ENCODE measurements around the gene MS4A13. TPM values are rescaled to one million over a fixed set of nuclear protein-coding genes. Genes with fewer than 3 reads are reported as not detected.
"Not testable (repeated sequence)": the region's sequence is repeated elsewhere in the genome, so short reads cannot be mapped to it uniquely, and the experiment has no call there.

The MS4A13 gene
- total RNA-seq, 1 donor: not detected

DNA sequence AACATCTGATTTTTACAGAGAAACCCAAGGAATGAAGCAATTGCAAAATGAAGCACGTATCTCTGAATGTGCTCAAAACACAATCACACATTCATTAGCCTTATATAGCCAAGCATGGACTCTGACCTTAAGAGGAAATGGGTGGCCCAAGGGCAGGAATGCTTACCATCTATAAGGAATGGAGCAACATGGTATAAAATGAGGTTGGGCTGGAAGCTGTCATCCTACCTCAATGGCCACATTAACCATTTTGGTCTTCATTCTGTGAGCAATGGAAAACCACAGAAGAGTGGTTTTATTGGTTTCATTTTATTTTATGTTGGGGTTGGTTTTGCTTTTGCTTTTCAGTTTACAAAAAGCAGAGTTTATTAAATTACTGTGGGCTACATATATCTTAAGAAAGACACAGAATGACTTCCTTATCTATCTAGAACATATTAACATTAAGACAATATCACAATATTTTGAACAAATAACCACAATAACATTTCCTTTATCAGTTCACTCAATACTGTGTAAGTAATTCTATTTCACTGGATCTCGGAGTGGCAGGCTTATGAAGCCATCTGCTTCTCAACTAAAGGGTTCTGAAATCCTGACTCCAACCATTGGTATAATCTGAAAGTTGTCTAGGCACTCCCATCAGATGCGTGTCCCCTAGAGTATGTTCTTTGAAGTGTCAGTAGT lies 10.8 kb upstream of the MS4A13 start:
- DNase-seq (ENCODE audit: low read depth): no peak
- TF ChIP-seq, protein P1, sequence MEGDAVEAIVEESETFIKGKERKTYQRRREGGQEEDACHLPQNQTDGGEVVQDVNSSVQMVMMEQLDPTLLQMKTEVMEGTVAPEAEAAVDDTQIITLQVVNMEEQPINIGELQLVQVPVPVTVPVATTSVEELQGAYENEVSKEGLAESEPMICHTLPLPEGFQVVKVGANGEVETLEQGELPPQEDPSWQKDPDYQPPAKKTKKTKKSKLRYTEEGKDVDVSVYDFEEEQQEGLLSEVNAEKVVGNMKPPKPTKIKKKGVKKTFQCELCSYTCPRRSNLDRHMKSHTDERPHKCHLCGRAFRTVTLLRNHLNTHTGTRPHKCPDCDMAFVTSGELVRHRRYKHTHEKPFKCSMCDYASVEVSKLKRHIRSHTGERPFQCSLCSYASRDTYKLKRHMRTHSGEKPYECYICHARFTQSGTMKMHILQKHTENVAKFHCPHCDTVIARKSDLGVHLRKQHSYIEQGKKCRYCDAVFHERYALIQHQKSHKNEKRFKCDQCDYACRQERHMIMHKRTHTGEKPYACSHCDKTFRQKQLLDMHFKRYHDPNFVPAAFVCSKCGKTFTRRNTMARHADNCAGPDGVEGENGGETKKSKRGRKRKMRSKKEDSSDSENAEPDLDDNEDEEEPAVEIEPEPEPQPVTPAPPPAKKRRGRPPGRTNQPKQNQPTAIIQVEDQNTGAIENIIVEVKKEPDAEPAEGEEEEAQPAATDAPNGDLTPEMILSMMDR (IDR thresholded peaks at IDR 0.05; ENCODE audit: insufficient read depth, low read depth, low read length): no peak
- no peak overlapping the region for H3K4me3 ChIP-seq (ENCODE audit: low read depth, low read length)

DNA sequence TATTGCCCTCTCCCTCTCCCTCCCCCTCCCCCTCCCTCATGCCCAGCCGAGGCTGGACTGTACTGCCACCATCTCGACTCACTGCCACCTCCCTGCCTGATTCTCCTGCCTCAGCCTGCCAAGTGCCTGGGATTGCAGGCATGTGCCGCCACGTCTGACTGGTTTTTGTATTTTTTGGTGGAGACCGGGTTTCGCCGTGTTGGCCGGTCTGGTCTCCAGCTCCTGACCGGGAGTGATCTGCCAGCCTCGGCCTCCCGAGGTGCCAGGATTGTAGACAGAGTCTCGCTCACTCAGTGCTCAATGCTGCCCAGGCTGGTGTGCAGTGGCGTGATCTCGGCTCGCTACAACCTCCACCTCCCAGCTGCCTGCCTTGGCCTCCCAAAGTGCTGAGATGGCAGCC lies 5.6 kb upstream of the MS4A13 start:
- not testable (repeated sequence) for H3K4me3 ChIP-seq (ENCODE audit: low read depth, low read length); DNase-seq (ENCODE audit: low read depth)

DNA sequence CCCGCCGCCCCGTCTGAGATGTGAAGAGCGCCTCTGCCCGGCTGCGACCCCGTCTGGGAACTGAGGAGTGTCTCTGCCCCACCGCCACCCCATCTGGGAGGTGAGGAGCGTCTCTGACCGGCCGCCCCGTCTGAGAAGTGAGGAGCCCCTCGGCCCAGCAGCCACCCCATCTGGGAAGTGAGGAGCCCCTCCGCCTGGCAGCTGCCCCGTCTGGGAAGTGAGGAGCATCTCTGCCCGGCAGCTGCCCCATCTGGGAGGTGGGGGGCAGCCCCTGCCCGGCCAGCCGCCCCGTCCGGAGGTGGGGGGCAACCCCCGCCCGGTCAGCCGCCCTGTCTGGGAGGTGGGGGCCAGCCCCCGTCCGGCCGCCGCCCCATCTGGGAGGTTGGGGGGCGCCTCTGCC lies 5.0 kb upstream of the MS4A13 start:
- H3K4me3 ChIP-seq (ENCODE audit: low read depth, low read length); DNase-seq (ENCODE audit: low read depth): not testable (repeated sequence)

DNA sequence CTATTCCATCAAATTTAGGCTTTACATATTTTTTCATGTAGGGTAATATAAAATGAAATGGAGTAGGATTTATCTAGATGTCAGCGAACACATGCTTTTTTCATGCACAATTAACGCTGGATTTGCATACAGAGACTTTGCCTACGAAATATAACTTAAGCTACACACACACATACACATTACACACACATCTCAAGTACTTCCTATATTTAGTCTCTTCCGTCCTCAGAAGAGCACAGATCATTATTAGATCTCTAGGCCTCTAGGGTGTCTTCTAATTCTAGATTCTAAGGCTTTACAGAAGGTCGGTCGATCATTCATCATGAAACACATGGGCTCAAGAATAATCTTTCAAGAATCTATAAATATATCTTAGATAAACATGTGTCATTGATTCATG lies 3.8 kb upstream of the MS4A13 start:
- no peak overlapping the region for H3K4me3 ChIP-seq (ENCODE audit: low read depth, low read length)
- TF ChIP-seq, protein P1 (IDR thresholded peaks at IDR 0.05; ENCODE audit: insufficient read depth, low read depth, low read length): no peak
- DNase-seq (ENCODE audit: low read depth): no peak

DNA sequence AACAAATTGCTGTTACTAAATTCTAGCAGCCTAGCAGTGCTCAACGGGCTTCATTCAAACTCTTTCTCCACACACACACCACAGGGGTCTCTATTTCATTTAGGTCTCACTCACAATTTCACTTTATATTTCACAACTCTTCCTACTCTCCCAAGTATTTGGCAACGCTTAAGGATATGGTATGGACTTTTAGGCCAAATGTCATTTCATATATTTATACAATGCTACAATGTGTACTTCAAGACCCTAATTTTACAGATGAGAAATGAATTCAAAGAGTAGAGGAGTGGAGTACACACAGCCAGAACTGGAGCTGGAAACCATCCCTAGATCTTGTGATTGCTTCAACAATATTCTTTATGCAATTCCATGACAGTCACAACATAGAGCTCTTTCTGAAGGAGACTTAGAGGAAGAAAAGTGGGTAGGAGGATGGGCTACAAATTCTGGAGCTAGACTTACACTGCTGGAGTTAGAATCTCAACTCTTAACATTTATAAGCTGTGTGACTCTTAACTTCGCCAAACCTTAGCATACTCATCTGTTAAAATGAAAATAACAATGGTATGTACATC lies 2.5 kb upstream of the MS4A13 start:
- DNase-seq (ENCODE audit: low read depth): no peak
- TF ChIP-seq, protein P1 (IDR thresholded peaks at IDR 0.05; ENCODE audit: insufficient read depth, low read depth, low read length): no peak
- H3K4me3 ChIP-seq (ENCODE audit: low read depth, low read length): no peak overlapping the region

DNA sequence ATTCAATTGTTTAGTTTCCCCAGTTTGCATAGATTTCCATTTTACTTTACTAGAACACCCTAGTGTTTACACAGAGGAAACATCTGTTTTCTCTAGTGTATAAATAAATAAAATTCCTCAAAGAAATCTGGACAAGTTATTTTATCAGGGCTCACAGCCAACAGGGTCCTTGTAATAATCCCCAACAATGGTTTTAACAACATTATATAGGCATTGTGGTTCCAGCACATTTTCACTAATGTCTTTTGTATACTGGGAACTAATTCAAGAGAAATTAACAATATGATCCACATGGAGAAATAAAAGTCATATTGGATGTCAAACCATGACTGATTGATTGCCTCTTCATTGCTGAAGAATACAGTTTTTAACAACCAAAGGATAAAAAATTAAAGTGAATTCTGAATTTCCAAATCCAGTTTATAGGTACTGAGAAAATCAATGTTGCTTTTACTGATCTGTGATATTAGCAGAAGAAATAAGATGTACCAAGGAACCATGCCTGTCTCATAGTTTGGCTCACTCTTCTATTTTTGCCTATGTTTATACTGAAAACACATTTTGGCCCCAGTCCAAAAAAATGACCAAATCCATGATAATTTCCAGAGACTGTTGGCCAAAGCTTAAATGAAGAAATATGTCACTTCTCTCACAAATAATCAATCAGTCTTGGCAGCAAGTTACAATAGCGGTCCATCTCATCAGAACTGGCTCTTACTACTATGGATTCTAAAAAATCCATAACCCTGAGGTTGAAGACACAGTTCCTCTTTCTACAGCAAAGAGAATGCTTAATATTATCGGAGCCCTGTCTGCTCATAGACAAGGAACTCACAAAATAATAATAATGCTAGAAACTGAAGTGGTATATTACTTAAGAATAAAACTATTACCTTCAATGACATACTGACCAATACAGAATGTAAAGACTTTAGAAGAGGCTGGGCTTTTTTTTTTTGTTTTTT lies 1.4 kb upstream of the MS4A13 start:
- H3K4me3 ChIP-seq (ENCODE audit: low read depth, low read length): no peak overlapping the region
- TF ChIP-seq, protein P1 (IDR thresholded peaks at IDR 0.05; ENCODE audit: insufficient read depth, low read depth, low read length): no peak
- DNase-seq (ENCODE audit: low read depth): no peak

DNA sequence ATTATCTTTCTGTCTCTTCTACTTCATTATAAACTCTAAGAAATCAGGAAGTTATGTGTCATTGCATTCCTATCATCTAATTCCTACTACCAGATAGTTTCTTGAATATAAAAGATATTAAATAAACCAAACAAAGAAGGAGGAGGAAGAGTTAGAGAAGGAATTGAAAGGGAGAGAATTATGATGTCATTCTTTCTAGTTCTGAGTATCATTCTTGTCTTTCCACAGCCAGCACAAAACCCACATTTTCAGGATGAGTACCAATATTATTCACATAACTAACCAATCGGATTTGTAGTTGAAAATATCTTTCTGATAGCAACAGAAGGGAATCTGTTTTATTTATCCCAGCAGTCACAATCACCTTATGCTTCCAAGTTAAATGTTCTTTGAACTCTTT lies 13.3 kb downstream of the MS4A13 start:
- no peak for DNase-seq (ENCODE audit: low read depth)
- no peak overlapping the region for H3K4me3 ChIP-seq (ENCODE audit: low read depth, low read length)
- TF ChIP-seq, protein P1 (IDR thresholded peaks at IDR 0.05; ENCODE audit: insufficient read depth, low read depth, low read length): no peak
